HEK293 (cell line): ENCODE measurements around the gene SLC35B3.

Experiments
- GFI1B ChIP-seq: fragments of 450-650 bp; formaldehyde crosslinking; IDR thresholded peaks from 2 replicates; pipeline ENCODE4 v1.5.1; 2016; ENCODE audit warnings: missing biosample characterization, missing genetic modification characterization
- HOXA7 ChIP-seq: sonication (generic); formaldehyde crosslinking; IDR thresholded peaks from 2 replicates; pipeline ENCODE4 v1.8.1; 2022; ENCODE audit warnings: missing genetic modification reagents, borderline replicate concordance
- MYNN ChIP-seq: fragments of 450-650 bp; formaldehyde crosslinking; IDR thresholded peaks from 2 replicates; pipeline ENCODE4 v1.5.1; 2016; ENCODE audit warnings: missing biosample characterization, missing genetic modification characterization, borderline replicate concordance
- REST ChIP-seq: fragments of 450-650 bp; formaldehyde crosslinking; IDR thresholded peaks from 2 replicates; pipeline ENCODE4 v1.5.1; 2016; ENCODE audit warnings: missing biosample characterization, missing genetic modification characterization
- ZBTB17 ChIP-seq: fragments of 450-650 bp; formaldehyde crosslinking; IDR thresholded peaks from 2 replicates; pipeline ENCODE4 v1.5.1; 2016; ENCODE audit warnings: missing biosample characterization, missing genetic modification characterization
- ZBTB7A ChIP-seq: fragments of 450-650 bp; formaldehyde crosslinking; IDR thresholded peaks from 2 replicates; pipeline ENCODE4 v1.5.1; 2016; ENCODE audit warnings: low read depth, missing biosample characterization, missing genetic modification characterization
- ZNF146 ChIP-seq: fragments of 450-650 bp; formaldehyde crosslinking; IDR thresholded peaks from 2 replicates; pipeline ENCODE4 v1.5.1; 2016; ENCODE audit warnings: missing biosample characterization, missing genetic modification characterization
- ZNF175 ChIP-seq: fragments of 450-650 bp; formaldehyde crosslinking; IDR thresholded peaks from 2 replicates; pipeline ENCODE4 v1.5.1; 2016; ENCODE audit warnings: missing biosample characterization, missing genetic modification characterization
- ZNF544 ChIP-seq: fragments of 450-650 bp; formaldehyde crosslinking; IDR thresholded peaks from 2 replicates; pipeline ENCODE4 v1.5.0; 2017; ENCODE audit warnings: missing biosample characterization, missing genetic modification characterization
- ZNF560 ChIP-seq: fragments of 450-650 bp; formaldehyde crosslinking; IDR thresholded peaks from 2 replicates; pipeline ENCODE4 v1.5.1; 2017; ENCODE audit warnings: missing biosample characterization, missing genetic modification characterization, borderline replicate concordance
- TF ChIP-seq, protein P1 (sequence below): fragments of 450-650 bp; formaldehyde crosslinking; IDR thresholded peaks from 2 replicates; pipeline ENCODE4 v1.5.1; 2016; ENCODE audit warnings: missing biosample characterization, missing genetic modification characterization
- TF ChIP-seq, protein P2 (sequence below): fragments of 450-650 bp; IDR thresholded peaks from 2 replicates; pipeline ENCODE4 v1.5.1; 2018; ENCODE audit warnings: missing biosample characterization, missing genetic modification characterization
- TF ChIP-seq, protein P3 (sequence below): fragments of 450-650 bp; formaldehyde crosslinking; IDR thresholded peaks from 2 replicates; pipeline ENCODE4 v1.5.1; 2016; ENCODE audit warnings: missing biosample characterization, missing genetic modification characterization

GRCh38 chr6:8439601-8440268 lies 4.4 kb upstream of the SLC35B3 start:
- no peak for TF ChIP-seq ZNF175 (tag by site-specific recombination)
- TF ChIP-seq, protein P1, sequence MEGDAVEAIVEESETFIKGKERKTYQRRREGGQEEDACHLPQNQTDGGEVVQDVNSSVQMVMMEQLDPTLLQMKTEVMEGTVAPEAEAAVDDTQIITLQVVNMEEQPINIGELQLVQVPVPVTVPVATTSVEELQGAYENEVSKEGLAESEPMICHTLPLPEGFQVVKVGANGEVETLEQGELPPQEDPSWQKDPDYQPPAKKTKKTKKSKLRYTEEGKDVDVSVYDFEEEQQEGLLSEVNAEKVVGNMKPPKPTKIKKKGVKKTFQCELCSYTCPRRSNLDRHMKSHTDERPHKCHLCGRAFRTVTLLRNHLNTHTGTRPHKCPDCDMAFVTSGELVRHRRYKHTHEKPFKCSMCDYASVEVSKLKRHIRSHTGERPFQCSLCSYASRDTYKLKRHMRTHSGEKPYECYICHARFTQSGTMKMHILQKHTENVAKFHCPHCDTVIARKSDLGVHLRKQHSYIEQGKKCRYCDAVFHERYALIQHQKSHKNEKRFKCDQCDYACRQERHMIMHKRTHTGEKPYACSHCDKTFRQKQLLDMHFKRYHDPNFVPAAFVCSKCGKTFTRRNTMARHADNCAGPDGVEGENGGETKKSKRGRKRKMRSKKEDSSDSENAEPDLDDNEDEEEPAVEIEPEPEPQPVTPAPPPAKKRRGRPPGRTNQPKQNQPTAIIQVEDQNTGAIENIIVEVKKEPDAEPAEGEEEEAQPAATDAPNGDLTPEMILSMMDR (tag by site-specific recombination): no peak
- no peak for TF ChIP-seq MYNN
- TF ChIP-seq, protein P2, sequence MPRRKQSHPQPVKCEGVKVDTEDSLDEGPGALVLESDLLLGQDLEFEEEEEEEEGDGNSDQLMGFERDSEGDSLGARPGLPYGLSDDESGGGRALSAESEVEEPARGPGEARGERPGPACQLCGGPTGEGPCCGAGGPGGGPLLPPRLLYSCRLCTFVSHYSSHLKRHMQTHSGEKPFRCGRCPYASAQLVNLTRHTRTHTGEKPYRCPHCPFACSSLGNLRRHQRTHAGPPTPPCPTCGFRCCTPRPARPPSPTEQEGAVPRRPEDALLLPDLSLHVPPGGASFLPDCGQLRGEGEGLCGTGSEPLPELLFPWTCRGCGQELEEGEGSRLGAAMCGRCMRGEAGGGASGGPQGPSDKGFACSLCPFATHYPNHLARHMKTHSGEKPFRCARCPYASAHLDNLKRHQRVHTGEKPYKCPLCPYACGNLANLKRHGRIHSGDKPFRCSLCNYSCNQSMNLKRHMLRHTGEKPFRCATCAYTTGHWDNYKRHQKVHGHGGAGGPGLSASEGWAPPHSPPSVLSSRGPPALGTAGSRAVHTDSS (tag by site-specific recombination): no peak
- TF ChIP-seq, protein P3, sequence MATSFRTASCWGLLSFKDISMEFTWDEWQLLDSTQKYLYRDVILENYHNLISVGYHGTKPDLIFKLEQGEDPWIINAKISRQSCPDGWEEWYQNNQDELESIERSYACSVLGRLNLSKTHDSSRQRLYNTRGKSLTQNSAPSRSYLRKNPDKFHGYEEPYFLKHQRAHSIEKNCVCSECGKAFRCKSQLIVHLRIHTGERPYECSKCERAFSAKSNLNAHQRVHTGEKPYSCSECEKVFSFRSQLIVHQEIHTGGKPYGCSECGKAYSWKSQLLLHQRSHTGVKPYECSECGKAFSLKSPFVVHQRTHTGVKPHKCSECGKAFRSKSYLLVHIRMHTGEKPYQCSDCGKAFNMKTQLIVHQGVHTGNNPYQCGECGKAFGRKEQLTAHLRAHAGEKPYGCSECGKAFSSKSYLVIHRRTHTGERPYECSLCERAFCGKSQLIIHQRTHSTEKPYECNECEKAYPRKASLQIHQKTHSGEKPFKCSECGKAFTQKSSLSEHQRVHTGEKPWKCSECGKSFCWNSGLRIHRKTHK (tag by site-specific recombination): no peak
- TF ChIP-seq ZNF146 (tag by site-specific recombination): no peak
- no peak for TF ChIP-seq ZNF544 (tag by site-specific recombination)
- TF ChIP-seq REST (tag by site-specific recombination): no peak
- no peak for TF ChIP-seq GFI1B (tag by site-specific recombination)
- TF ChIP-seq ZNF560 (tag by site-specific recombination): no peak
- TF ChIP-seq ZBTB7A: no peak
- TF ChIP-seq HOXA7 (CRISPR knock-in tag): no peak
- TF ChIP-seq ZBTB17 (tag by site-specific recombination): no peak
